Jurkat, Clone E6-1 (cell line): ENCODE data around the gene GNL3. TPM values are rescaled to one million over a fixed set of nuclear protein-coding genes. Genes with fewer than 3 reads are reported as not detected.
A peak's percentile ranks its signal among the peaks of the same experiment; 100 is the strongest.
"Not testable (repeated sequence)": the region's sequence is repeated elsewhere in the genome, so short reads cannot be mapped to it uniquely, and the experiment has no call there.

Experiments used
- DNase-seq: peaks from one replicate; pipeline ENCODE4 v3.0.0-alpha.2; 2011; ENCODE audit warnings: low read depth, low spot score
- H3K4me3 ChIP-seq: 2 replicates; pipeline ENCODE4 v1.5.1; 2011; ENCODE audit warnings: mild to moderate bottlenecking, low read length, control low read depth, moderate library complexity
- polyA plus RNA-seq: library from polyadenylated mRNA; unstranded; fragments of >200 nt; gene quantifications from one replicate; pipeline ENCODE4 v1.2.1, GENCODE V29; 2012; ENCODE audit warnings: missing spikeins; ENCODE audit not compliant: insufficient read length, insufficient read depth

The GNL3 gene, protein sequence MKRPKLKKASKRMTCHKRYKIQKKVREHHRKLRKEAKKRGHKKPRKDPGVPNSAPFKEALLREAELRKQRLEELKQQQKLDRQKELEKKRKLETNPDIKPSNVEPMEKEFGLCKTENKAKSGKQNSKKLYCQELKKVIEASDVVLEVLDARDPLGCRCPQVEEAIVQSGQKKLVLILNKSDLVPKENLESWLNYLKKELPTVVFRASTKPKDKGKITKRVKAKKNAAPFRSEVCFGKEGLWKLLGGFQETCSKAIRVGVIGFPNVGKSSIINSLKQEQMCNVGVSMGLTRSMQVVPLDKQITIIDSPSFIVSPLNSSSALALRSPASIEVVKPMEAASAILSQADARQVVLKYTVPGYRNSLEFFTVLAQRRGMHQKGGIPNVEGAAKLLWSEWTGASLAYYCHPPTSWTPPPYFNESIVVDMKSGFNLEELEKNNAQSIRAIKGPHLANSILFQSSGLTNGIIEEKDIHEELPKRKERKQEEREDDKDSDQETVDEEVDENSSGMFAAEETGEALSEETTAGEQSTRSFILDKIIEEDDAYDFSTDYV
- polyA plus RNA-seq, result 144 TPM

- peak within 1 kb of the TSS; percentile 98 for H3K4me3 ChIP-seq
- DNase-seq, result peak; percentile 96
Measured at GRCh38 chr3:52685709-52686691, at the start of gene GNL3, which contains the start of gene PBRM1. Gene GNL3, plus strand, starts transcription at chr3:52686032. Its CDS starts 61 bp downstream, at chr3:52686093. Gene PBRM1, minus strand, starts transcription at chr3:52685913.

DNA sequence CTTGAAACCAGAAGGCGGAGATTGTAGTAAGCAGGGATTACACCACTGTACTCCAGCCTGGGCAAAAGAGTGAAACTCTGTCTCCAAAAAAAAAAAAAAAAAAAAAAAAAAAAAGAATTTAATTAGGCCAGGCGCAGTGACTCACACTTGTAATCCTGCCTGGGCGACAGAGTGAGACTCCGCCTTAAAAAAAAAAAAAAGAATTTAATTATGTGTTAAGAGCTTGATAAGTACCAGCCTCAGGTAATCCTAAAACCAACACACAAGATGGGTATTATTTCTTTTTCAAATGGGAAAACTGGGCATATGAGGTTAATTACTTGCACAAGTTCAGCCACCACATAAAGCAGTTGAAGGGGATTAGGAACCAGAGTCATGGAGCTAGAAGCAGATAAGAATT is 49.2 kb upstream of the GNL3 start:
- no peak for DNase-seq
- no peak overlapping the region for H3K4me3 ChIP-seq

- no peak for DNase-seq
Measured at GRCh38 chr3:52645549-52645948, 40.3 kb upstream of the GNL3 start.

GRCh38 chr3:52649461-52650210 is 36.2 kb upstream of the GNL3 start:
- DNase-seq, result no peak

More at GRCh38 chr3:52645549-52645948, 40.3 kb upstream of the GNL3 start:
- H3K4me3 ChIP-seq, result no peak overlapping the region

GRCh38 chr3:52650439-52650838 is 35.4 kb upstream of the GNL3 start:
- H3K4me3 ChIP-seq, result no peak overlapping the region
- DNase-seq, result no peak

More at GRCh38 chr3:52649461-52650210, 36.2 kb upstream of the GNL3 start:
- H3K4me3 ChIP-seq, result no peak overlapping the region

DNA sequence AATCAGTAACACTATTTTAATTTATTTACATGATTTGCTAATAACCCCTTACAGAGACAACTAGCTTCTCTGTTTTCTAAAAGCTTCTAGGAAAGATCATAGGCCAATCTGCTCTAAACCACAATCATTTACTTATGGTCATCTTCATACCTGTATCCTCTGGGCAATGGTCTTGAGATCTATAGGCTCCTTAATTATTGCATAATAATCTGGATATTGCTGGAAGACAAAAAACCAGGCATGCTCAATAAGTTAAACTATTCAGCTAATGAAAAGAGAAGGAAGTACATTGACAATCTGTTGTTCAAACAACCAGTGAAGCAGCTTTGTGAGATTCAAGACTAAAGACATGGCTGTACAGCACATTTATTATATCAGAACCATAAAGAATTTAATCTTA is 34.2 kb upstream of the GNL3 start:
- no peak for DNase-seq
- H3K4me3 ChIP-seq, result no peak overlapping the region

- no peak overlapping the region for H3K4me3 ChIP-seq
Measured at GRCh38 chr3:52655895-52656294, 29.9 kb upstream of the GNL3 start.

GRCh38 chr3:52660046-52660445 is 25.8 kb upstream of the GNL3 start:
- no peak for DNase-seq
- H3K4me3 ChIP-seq, result no peak overlapping the region

More at GRCh38 chr3:52655895-52656294, 29.9 kb upstream of the GNL3 start:
- no peak for DNase-seq

GRCh38 chr3:52663098-52663497 is 22.7 kb upstream of the GNL3 start:
- DNase-seq, result no peak
- H3K4me3 ChIP-seq, result no peak overlapping the region

DNA sequence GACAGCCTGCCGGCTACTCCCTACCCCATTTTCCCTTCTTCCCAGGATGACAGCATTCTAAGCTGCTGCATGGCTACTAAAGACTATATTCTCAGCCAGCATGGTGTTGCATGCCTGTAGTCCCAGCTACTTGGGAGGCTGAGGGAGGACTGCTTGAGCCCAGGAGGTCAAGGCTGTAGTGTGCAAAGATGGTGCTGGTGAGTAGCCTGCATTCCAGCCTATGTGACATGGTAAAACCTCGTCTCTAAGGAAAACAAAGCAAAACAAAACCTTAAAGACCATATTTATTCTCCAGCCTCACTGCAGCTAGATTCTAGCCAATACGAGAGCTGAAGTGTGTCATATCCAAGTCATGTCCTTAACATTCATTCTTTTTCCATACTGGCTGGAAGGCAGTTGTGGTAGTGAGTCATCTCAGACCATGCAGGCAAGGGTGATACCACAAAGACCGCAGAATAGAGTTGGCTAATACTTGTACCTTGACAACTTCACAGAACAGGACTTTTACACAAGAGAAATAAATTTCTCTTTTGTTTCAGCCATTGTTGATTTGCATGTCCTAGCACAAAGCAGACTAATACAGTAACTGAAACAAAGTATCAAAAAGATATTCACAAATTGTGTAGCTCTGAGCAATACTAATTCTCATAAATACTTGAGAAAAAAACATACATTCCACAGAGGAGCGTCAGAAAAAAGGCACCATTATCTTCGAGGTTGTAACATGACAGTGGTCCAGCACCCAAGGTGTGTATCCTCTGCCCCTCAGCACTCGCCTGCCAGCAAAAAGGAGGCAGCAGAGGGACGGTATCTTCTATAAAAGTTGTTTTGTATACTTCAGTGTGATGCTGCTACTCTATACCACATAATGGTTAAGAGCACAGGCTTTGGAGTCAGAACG is 15.0 kb upstream of the GNL3 start:
- H3K4me3 ChIP-seq, result no peak overlapping the region
- DNase-seq, result peak; percentile 33

DNA sequence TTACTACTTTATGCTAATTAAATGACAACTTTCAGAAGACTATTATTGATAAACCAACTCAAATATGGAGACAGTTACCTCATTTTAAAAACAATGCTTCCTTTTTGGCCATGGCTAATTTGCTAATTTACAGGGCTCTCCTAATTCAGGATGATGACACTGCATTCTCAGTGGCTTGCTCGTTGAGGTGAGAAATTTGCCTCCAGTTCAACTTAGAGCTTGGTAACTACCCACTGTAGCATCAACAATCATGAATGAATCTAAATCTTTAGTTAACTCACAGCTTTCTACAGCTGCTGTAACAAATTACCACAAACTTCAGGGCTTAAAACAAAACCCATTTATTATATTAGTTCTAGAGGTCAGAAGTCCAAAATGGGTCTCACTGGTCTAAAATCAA is 14.2 kb upstream of the GNL3 start:
- H3K4me3 ChIP-seq, result no peak overlapping the region
- no peak for DNase-seq

- not testable (repeated sequence) for H3K4me3 ChIP-seq, DNase-seq
Measured at GRCh38 chr3:52676201-52676600, 9.6 kb upstream of the GNL3 start.

- no peak for DNase-seq
Measured at GRCh38 chr3:52678265-52679198, 7.3 kb upstream of the GNL3 start.

DNA sequence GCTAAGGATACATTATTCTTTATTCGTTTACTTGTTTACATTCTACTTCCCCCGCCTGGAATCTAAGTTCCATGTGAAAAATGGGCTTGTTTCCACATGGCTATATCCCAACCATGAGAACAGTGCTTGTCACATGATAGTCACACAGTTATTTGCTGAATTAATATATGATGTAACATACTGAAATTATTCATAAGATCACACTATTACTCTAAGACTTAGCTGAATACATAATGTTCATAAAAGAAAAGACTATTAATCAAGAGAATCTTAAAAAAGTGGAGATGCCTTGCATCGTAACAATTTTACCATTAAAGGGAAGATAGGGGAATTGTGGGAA is 6.7 kb upstream of the GNL3 start:
- H3K4me3 ChIP-seq, result no peak overlapping the region
- no peak for DNase-seq

More at GRCh38 chr3:52678265-52679198, 7.3 kb upstream of the GNL3 start:
- no peak overlapping the region for H3K4me3 ChIP-seq

GRCh38 chr3:52679811-52680210 is 6.0 kb upstream of the GNL3 start:
- no peak overlapping the region for H3K4me3 ChIP-seq
- no peak for DNase-seq

DNA sequence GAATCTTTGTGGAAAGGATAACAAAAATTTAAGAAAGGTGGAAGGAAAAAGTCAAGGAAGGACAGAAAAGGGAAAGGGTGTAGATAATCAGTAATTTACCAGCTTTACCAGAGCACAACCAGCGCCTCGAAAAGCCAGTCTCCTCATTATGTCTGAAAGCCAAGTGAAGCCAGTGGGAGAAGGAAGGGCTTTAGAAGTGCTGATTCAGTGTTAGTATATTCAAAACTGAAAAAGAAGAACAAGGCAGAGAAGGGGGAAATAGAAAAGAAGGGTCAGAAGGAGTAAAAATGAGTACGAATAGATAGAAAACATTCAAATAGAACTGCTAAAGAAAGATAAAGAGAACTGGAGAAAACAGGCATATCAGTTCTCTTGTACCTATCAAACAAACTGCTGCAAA is 4.2 kb upstream of the GNL3 start:
- DNase-seq, result no peak
- no peak overlapping the region for H3K4me3 ChIP-seq

DNA sequence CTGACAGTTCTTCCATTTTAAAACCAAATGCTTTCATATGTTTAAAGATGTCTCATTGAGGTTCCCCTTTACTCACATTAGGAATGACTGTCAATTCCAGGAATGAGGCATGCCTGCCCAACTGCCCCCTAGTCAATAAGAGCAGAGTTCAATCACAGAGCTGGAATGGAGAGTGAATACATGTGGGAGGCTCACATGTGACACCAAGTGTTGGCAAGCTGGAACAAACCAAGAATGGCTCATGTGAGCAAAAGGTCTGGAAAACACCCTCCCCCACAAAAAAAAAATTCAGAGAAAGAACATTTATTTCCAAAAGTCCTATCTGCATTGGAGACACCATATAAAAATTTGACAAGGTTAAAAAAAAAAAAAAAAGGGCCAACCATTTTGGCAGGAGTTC is 3.8 kb upstream of the GNL3 start:
- H3K4me3 ChIP-seq, result no peak overlapping the region
- no peak for DNase-seq
